ENCODE data around the gene TGFA. TPM values are rescaled to one million over a fixed set of nuclear protein-coding genes. Genes with fewer than 3 reads are reported as not detected.

Gene TGFA
- total and polyA plus RNA-seq, 10 of the 15 experiments (the other 5 are each of a cell fraction or from before 2014, with no cell fraction given) = 0.03 to 0.23 TPM; not detected in 8

DNA sequence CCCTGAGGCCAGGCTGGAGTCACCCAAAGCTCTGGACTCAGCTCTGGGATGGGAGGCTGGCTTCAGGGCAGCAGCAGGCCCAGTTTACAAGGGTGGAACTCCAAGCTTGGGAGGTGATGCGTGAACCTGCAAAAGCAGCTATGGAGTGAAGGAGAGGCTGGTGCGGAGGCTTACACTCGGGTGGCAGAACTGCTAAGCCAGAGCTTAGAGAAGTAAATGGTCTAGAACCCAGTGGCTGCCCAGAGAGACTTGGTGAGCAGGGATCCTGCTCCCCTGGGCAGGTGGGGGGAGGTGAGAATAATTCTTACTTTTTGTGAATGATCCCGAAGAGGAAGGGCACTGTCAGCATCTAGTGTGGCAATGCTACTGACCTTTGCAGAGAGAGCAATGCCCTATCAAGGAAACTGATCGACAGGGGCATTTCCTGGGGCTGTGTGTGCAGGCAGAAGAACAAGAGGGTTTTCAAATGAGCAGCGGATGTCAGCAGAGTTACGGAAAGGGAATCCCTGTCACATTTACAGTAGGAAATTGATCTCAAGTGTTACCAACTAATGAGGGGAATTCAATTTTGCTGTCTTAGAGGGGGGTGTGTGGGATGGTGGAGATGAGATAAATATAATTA, 80.4 kb downstream of the TGFA start (continued):
- TF ChIP-seq, protein P1, sequence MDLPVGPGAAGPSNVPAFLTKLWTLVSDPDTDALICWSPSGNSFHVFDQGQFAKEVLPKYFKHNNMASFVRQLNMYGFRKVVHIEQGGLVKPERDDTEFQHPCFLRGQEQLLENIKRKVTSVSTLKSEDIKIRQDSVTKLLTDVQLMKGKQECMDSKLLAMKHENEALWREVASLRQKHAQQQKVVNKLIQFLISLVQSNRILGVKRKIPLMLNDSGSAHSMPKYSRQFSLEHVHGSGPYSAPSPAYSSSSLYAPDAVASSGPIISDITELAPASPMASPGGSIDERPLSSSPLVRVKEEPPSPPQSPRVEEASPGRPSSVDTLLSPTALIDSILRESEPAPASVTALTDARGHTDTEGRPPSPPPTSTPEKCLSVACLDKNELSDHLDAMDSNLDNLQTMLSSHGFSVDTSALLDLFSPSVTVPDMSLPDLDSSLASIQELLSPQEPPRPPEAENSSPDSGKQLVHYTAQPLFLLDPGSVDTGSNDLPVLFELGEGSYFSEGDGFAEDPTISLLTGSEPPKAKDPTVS (IDR thresholded peaks at IDR 0.05; ENCODE audit: low read depth, low read length) = no peak

DNA sequence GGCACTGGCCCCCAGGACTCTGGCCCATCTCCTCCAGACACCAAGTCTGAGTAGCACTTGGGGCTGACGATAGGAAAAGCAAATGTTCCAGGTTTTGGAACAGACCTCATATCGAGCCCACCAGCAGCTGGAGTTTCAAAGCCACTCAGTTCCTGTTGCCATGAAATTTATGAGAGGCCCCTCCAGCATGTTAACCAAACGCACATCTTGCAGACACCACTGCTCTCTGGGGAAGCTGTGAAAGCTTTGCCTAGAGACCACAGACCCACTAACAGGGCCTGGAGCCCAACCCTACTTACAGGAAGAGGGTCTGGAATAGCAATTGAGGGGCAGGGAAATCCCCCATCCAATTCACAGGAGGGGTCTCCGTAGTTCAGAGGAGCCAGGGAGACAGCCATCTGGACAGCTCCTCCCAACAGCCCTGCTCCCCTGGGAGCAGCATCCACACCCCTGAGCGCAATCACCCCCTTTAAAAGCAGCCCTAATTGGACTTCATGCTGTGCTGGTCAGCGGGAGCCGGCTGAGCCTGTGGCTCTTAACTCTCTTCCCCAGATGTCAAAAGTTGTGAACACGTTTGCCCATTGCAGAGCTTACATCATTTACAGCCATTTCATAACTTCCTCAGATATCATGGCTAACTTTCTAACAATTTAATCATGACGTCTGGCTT, 81.3 kb downstream of the TGFA start:
- intact Hi-C loops (cut with micrococcal nuclease; ENCODE audit: unreplicated experiment) = no loop called here
- no peaks in the 10 kb centered on the region for H3K36me3 ChIP-seq (ENCODE audit: control insufficient read depth in 2 of 2, insufficient read depth in 2 of 2, low read length in 1 of 2)
- H3K4me2 ChIP-seq (ENCODE audit: control insufficient read depth, insufficient read depth) = no peak overlapping the region
- no TSS peak for BruUV-seq (replicated peaks)
- H3K4me1 ChIP-seq (ENCODE audit: control insufficient read depth, insufficient read depth, low read length) = no peaks in the 10 kb centered on the region
- FAIRE-seq (no peak), ATAC-seq (no peak), DNase-seq (ENCODE audit: low read depth, low spot score) (no peak)
- ChIA-PET RAD21 (ENCODE audit: unreplicated experiment) (no interaction called here), SMC1A (ENCODE audit: uncharacterized antibody, unreplicated experiment) (no interaction called here), POLR2A (no interaction called here), CTCF (no interaction called here)
- in situ Hi-C loops (cut with MboI) = no loop called here
- no peak for TF ChIP-seq WRNIP1 (IDR thresholded peaks at IDR 0.05; ENCODE audit: borderline replicate concordance, low read depth, low read length)
- no peak for TF ChIP-seq IKZF1 (conservative IDR thresholded peaks at IDR 0.05)
- no peak for TF ChIP-seq EGR1 (IDR thresholded peaks at IDR 0.05; ENCODE audit: borderline replicate concordance in 1 of 2, low read depth in 2 of 2, low read length in 2 of 2)
- no peak for TF ChIP-seq ETV6 (conservative IDR thresholded peaks at IDR 0.05 in 1 of 2, IDR thresholded peaks at IDR 0.05 in 1 of 2; ENCODE audit: borderline replicate concordance in 1 of 2, low read depth in 1 of 2)
- TF ChIP-seq CHD1 (IDR thresholded peaks at IDR 0.05; ENCODE audit: low read depth, low read length) = no peak
- TF ChIP-seq, protein P2, sequence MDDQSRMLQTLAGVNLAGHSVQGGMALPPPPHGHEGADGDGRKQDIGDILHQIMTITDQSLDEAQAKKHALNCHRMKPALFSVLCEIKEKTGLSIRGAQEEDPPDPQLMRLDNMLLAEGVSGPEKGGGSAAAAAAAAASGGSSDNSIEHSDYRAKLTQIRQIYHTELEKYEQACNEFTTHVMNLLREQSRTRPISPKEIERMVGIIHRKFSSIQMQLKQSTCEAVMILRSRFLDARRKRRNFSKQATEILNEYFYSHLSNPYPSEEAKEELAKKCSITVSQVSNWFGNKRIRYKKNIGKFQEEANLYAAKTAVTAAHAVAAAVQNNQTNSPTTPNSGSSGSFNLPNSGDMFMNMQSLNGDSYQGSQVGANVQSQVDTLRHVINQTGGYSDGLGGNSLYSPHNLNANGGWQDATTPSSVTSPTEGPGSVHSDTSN (IDR thresholded peaks at IDR 0.05; ENCODE audit: insufficient replicate concordance, low read depth, low read length) = no peak
- TF ChIP-seq, protein P3, sequence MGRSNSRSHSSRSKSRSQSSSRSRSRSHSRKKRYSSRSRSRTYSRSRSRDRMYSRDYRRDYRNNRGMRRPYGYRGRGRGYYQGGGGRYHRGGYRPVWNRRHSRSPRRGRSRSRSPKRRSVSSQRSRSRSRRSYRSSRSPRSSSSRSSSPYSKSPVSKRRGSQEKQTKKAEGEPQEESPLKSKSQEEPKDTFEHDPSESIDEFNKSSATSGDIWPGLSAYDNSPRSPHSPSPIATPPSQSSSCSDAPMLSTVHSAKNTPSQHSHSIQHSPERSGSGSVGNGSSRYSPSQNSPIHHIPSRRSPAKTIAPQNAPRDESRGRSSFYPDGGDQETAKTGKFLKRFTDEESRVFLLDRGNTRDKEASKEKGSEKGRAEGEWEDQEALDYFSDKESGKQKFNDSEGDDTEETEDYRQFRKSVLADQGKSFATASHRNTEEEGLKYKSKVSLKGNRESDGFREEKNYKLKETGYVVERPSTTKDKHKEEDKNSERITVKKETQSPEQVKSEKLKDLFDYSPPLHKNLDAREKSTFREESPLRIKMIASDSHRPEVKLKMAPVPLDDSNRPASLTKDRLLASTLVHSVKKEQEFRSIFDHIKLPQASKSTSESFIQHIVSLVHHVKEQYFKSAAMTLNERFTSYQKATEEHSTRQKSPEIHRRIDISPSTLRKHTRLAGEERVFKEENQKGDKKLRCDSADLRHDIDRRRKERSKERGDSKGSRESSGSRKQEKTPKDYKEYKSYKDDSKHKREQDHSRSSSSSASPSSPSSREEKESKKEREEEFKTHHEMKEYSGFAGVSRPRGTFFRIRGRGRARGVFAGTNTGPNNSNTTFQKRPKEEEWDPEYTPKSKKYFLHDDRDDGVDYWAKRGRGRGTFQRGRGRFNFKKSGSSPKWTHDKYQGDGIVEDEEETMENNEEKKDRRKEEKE (IDR thresholded peaks at IDR 0.05) = no peak
- no peak for TF ChIP-seq SP1 (IDR thresholded peaks at IDR 0.05; ENCODE audit: low read depth, low read length)
- 24% methylated on average over 9 of the region's 9 CpGs for WGBS (ENCODE audit: insufficient coverage, insufficient replicate concordance, low lambda C conversion rate, missing lambda C conversion rate)
- H3K9me3 ChIP-seq (replicated peaks; ENCODE audit: control insufficient read depth, insufficient read depth, low read length) = no peaks in the 10 kb centered on the region
- H3K27me3 ChIP-seq (replicated peaks in 1 of 2; ENCODE audit: control insufficient read depth in 2 of 2, insufficient read depth in 2 of 2, low read length in 1 of 2) = peaks cover 0 to 4% of the 10 kb centered on the region in 2 experiments; a peak in 2 of 4 replicates
- H2AFZ ChIP-seq (ENCODE audit: control insufficient read depth, low read depth, low read length) = no peak overlapping the region
- no peaks in the 10 kb centered on the region for H3K79me2 ChIP-seq (ENCODE audit: control insufficient read depth, insufficient read depth, low read length)
- no peaks in the 10 kb centered on the region for H4K20me1 ChIP-seq (ENCODE audit: control insufficient read depth, insufficient read depth)
- H3K4me3 ChIP-seq = no peak overlapping the region
- no peak overlapping the region for H3K27ac ChIP-seq (ENCODE audit: control insufficient read depth, insufficient read depth)
- no peak overlapping the region for H3K9ac ChIP-seq (ENCODE audit: control insufficient read depth, insufficient read depth, low read length)
